HEK293 (cell line): ENCODE data around the gene ECHDC1.

Source experiments
- KLF10 ChIP-seq: fragments of 450-650 bp; IDR thresholded peaks from 2 replicates; pipeline ENCODE4 v1.5.1; 2018; ENCODE audit warnings: missing biosample characterization, mild to moderate bottlenecking, missing genetic modification characterization
- RBAK ChIP-seq: fragments of 450-650 bp; formaldehyde crosslinking; IDR thresholded peaks from 2 replicates; pipeline ENCODE4 v1.5.1; 2016; ENCODE audit warnings: missing biosample characterization, missing genetic modification characterization
- ZBTB10 ChIP-seq: fragments of 450-650 bp; formaldehyde crosslinking; IDR thresholded peaks from 2 replicates; pipeline ENCODE4 v1.5.1; 2016; ENCODE audit warnings: missing biosample characterization, missing genetic modification characterization
- ZNF658 ChIP-seq: fragments of 450-650 bp; formaldehyde crosslinking; IDR thresholded peaks from 2 replicates; pipeline ENCODE4; 2016; ENCODE audit warnings: missing biosample characterization, missing genetic modification characterization
- ZSCAN30 ChIP-seq: fragments of 450-650 bp; IDR thresholded peaks from 2 replicates; pipeline ENCODE4 v1.5.1; 2018; ENCODE audit warnings: missing biosample characterization, mild to moderate bottlenecking, missing genetic modification characterization, moderate library complexity
- TF ChIP-seq, protein P1 (sequence below): fragments of 450-650 bp; formaldehyde crosslinking; IDR thresholded peaks from 2 replicates; pipeline ENCODE4 v1.5.1; 2016; ENCODE audit warnings: missing biosample characterization, missing genetic modification characterization
- TF ChIP-seq, protein P2 (sequence below): fragments of 450-650 bp; formaldehyde crosslinking; IDR thresholded peaks from 2 replicates; pipeline ENCODE4 v1.5.0; 2017; ENCODE audit warnings: missing biosample characterization, missing genetic modification characterization, borderline replicate concordance
- TF ChIP-seq, protein P3 (sequence below): fragments of 450-650 bp; formaldehyde crosslinking; IDR thresholded peaks from 2 replicates; pipeline ENCODE4 v1.5.1; 2016; ENCODE audit warnings: missing biosample characterization, missing genetic modification characterization

DNA sequence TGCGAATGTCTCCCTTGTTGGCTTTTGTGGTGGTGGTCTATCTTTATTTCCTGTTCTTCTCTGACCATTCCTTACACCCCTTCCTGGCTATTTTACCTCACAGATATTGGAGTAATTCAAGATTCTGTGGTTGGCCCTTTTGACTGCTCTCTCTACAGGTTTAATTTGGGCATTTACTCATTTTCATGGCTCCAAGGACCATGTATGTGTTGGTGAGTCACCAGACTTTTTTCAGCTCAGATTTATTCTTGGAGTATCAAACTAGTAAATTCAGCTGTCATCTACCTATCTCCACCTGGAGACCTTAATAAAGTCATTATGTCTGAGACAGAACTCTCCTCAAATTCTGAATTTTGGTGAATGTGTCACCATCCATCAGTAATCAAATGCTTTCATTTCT is 61.2 kb downstream of the ECHDC1 start:
- TF ChIP-seq ZBTB10 (tag by site-specific recombination) = no peak
- TF ChIP-seq, protein P1, sequence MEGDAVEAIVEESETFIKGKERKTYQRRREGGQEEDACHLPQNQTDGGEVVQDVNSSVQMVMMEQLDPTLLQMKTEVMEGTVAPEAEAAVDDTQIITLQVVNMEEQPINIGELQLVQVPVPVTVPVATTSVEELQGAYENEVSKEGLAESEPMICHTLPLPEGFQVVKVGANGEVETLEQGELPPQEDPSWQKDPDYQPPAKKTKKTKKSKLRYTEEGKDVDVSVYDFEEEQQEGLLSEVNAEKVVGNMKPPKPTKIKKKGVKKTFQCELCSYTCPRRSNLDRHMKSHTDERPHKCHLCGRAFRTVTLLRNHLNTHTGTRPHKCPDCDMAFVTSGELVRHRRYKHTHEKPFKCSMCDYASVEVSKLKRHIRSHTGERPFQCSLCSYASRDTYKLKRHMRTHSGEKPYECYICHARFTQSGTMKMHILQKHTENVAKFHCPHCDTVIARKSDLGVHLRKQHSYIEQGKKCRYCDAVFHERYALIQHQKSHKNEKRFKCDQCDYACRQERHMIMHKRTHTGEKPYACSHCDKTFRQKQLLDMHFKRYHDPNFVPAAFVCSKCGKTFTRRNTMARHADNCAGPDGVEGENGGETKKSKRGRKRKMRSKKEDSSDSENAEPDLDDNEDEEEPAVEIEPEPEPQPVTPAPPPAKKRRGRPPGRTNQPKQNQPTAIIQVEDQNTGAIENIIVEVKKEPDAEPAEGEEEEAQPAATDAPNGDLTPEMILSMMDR (tag by site-specific recombination) = no peak
- TF ChIP-seq ZSCAN30 (tag by site-specific recombination) = no peak
- no peak for TF ChIP-seq RBAK (tag by site-specific recombination)
- no peak for TF ChIP-seq ZNF658 (tag by site-specific recombination)
- TF ChIP-seq, protein P2, sequence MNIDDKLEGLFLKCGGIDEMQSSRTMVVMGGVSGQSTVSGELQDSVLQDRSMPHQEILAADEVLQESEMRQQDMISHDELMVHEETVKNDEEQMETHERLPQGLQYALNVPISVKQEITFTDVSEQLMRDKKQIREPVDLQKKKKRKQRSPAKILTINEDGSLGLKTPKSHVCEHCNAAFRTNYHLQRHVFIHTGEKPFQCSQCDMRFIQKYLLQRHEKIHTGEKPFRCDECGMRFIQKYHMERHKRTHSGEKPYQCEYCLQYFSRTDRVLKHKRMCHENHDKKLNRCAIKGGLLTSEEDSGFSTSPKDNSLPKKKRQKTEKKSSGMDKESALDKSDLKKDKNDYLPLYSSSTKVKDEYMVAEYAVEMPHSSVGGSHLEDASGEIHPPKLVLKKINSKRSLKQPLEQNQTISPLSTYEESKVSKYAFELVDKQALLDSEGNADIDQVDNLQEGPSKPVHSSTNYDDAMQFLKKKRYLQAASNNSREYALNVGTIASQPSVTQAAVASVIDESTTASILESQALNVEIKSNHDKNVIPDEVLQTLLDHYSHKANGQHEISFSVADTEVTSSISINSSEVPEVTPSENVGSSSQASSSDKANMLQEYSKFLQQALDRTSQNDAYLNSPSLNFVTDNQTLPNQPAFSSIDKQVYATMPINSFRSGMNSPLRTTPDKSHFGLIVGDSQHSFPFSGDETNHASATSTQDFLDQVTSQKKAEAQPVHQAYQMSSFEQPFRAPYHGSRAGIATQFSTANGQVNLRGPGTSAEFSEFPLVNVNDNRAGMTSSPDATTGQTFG (tag by site-specific recombination) = no peak
- no peak for TF ChIP-seq KLF10 (tag by site-specific recombination)
- TF ChIP-seq, protein P3, sequence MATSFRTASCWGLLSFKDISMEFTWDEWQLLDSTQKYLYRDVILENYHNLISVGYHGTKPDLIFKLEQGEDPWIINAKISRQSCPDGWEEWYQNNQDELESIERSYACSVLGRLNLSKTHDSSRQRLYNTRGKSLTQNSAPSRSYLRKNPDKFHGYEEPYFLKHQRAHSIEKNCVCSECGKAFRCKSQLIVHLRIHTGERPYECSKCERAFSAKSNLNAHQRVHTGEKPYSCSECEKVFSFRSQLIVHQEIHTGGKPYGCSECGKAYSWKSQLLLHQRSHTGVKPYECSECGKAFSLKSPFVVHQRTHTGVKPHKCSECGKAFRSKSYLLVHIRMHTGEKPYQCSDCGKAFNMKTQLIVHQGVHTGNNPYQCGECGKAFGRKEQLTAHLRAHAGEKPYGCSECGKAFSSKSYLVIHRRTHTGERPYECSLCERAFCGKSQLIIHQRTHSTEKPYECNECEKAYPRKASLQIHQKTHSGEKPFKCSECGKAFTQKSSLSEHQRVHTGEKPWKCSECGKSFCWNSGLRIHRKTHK (tag by site-specific recombination) = no peak
